ENCODE data around the gene CLEC16A. TPM values are rescaled to one million over a fixed set of nuclear protein-coding genes. Genes with fewer than 3 reads are reported as not detected.

The CLEC16A gene
- total RNA-seq, 4 donors from 2014 or later: 24.5 to 33.0 (median 29.3) TPM

DNA sequence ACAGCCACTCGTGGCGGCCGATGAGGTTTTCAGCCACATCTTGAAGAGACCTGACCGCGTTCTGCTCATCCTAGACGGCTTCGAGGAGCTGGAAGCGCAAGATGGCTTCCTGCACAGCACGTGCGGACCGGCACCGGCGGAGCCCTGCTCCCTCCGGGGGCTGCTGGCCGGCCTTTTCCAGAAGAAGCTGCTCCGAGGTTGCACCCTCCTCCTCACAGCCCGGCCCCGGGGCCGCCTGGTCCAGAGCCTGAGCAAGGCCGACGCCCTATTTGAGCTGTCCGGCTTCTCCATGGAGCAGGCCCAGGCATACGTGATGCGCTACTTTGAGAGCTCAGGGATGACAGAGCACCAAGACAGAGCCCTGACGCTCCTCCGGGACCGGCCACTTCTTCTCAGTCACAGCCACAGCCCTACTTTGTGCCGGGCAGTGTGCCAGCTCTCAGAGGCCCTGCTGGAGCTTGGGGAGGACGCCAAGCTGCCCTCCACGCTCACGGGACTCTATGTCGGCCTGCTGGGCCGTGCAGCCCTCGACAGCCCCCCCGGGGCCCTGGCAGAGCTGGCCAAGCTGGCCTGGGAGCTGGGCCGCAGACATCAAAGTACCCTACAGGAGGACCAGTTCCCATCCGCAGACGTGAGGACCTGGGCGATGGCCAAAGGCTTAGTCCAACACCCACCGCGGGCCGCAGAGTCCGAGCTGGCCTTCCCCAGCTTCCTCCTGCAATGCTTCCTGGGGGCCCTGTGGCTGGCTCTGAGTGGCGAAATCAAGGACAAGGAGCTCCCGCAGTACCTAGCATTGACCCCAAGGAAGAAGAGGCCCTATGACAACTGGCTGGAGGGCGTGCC lies 37.2 kb upstream of the CLEC16A start:
- TF ChIP-seq CTCF (IDR thresholded peaks at IDR 0.05 in 4 of 5, conservative IDR thresholded peaks at IDR 0.05 in 1 of 5) (no peak), POLR2A (IDR thresholded peaks at IDR 0.05) (no peak)
- DNase-seq (no peak), ATAC-seq (no peak)
- Histone ChIP-seq H3K27me3 (no peaks in the 10 kb centered on the region), H3K36me3 (peaks cover 0 to 5% of the 10 kb centered on the region in 2 donors), H3K4me1 (no peaks in the 10 kb centered on the region), H3K9me3 (no peaks in the 10 kb centered on the region), H3K27ac (no peak overlapping the region), H3K4me3 (no peak overlapping the region)
- in situ Hi-C loops (cut with MboI; ENCODE audit: low sequenced_read_pairs in 4 of 4): loop anchor here in 1 of 4 donors (25.0 kb wide), 1 partner anchor 395 kb away; no protein-coding TSS in a partner anchor
- intact Hi-C loops (cut with DNase I; ENCODE audit: low total_unique reads): no loop called here

DNA sequence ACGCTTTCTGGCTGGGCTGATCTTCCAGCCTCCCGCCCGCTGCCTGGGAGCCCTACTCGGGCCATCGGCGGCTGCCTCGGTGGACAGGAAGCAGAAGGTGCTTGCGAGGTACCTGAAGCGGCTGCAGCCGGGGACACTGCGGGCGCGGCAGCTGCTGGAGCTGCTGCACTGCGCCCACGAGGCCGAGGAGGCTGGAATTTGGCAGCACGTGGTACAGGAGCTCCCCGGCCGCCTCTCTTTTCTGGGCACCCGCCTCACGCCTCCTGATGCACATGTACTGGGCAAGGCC lies 36.7 kb upstream of the CLEC16A start:
- in situ Hi-C loops (cut with MboI; ENCODE audit: low sequenced_read_pairs in 4 of 4): loop anchor here in 1 of 4 donors (25.0 kb wide), 1 partner anchor 395 kb away; no protein-coding TSS in a partner anchor
- H3K4me1 ChIP-seq: no peaks in the 10 kb centered on the region
- TF ChIP-seq CTCF (IDR thresholded peaks at IDR 0.05 in 4 of 5, conservative IDR thresholded peaks at IDR 0.05 in 1 of 5): no peak
- no peak overlapping the region for H3K27ac ChIP-seq
- H3K27me3 ChIP-seq: no peaks in the 10 kb centered on the region
- DNase-seq (no peak), ATAC-seq (no peak)
- no peaks in the 10 kb centered on the region for H3K9me3 ChIP-seq
- H3K4me3 ChIP-seq: no peak overlapping the region
- intact Hi-C loops (cut with DNase I; ENCODE audit: low total_unique reads): no loop called here
- peaks cover 0 to 2% of the 10 kb centered on the region in 2 donors for H3K36me3 ChIP-seq

DNA sequence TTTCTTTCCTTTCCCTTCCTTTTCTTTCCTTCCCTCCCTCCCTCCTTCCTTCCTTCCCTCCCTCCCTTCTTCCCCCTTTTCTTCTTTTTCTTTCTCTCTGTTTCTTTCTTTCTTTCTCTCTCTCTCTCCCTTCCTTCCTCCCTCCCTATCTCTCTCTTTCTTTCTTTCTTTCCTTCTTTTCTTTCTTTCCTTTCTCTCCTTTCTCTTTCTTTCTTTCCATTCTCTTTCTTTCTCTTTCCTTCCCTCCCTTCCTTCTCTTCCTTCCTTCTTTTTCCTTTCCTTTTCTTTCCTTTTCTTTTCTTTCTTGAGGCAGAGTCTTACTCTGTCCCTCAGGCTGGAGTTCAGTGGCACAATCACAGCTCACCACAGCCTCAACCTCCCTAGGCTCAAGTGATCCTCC lies 33.1 kb upstream of the CLEC16A start:
- H3K36me3 ChIP-seq: no peaks in the 10 kb centered on the region
- no peak overlapping the region for H3K4me3 ChIP-seq
- in situ Hi-C loops (cut with MboI; ENCODE audit: low sequenced_read_pairs in 4 of 4) (loop anchor here (10.0 to 25.0 kb wide), 4 partner anchors 166 to 399 kb away; partner anchors contain the start of gene NUBP1 (in 3 of the 4)), intact Hi-C loops (cut with DNase I; ENCODE audit: low total_unique reads) (loop anchor here (10.0 kb wide), 1 partner anchor 76 kb away; no protein-coding TSS in a partner anchor)
- H3K27me3 ChIP-seq: no peaks in the 10 kb centered on the region
- no peak overlapping the region for H3K27ac ChIP-seq
- H3K9me3 ChIP-seq: no peaks in the 10 kb centered on the region
- no peaks in the 10 kb centered on the region for H3K4me1 ChIP-seq
- ATAC-seq: no peak
- DNase-seq: no peak
- TF ChIP-seq POLR2A (IDR thresholded peaks at IDR 0.05): no peak
- TF ChIP-seq CTCF (IDR thresholded peaks at IDR 0.05 in 4 of 5, conservative IDR thresholded peaks at IDR 0.05 in 1 of 5): no peak

- no peaks in the 10 kb centered on the region for H3K36me3 ChIP-seq
- ATAC-seq: no peak
- TF ChIP-seq CTCF (IDR thresholded peaks at IDR 0.05 in 4 of 5, conservative IDR thresholded peaks at IDR 0.05 in 1 of 5) (no peak), POLR2A (IDR thresholded peaks at IDR 0.05) (no peak)
- in situ Hi-C loops (cut with MboI; ENCODE audit: low sequenced_read_pairs in 4 of 4): loop anchor here (5.0 to 25.0 kb wide), 5 partner anchors 172 to 404 kb away; partner anchors contain the start of gene NUBP1 (in 3 of the 4)
- no peaks in the 10 kb centered on the region for H3K9me3 ChIP-seq
- H3K27ac ChIP-seq: no peak overlapping the region
- H3K4me3 ChIP-seq: no peak overlapping the region
- intact Hi-C loops (cut with DNase I; ENCODE audit: low total_unique reads): loop anchor here (10.0 kb wide), 1 partner anchor 82 kb away; no protein-coding TSS in a partner anchor
- H3K27me3 ChIP-seq: no peaks in the 10 kb centered on the region
- H3K4me1 ChIP-seq: peaks cover 21 to 27% of the 10 kb centered on the region in 2 donors
- no peak for DNase-seq
Measured at GRCh38 chr16:10916534-10916933, 27.8 kb upstream of the CLEC16A start.
